Neural cell (in vitro differentiated cells): ENCODE results near the gene ARHGEF4. TPM values are rescaled to one million over a fixed set of nuclear protein-coding genes. Genes with fewer than 3 reads are reported as not detected.

Experiments
- H2AFZ ChIP-seq: fragments of 200-600, 300-800 bp; sonication (generic), shearing (Covaris generic); 2 replicates; pipeline ENCODE4 v1.6.0; 2014; ENCODE audit warnings: low read depth, mild to moderate bottlenecking, antibody characterized with exemption, low read length, moderate library complexity
- H3F3A ChIP-seq: fragments of 200-600 bp; shearing (Covaris generic); 2 replicates; pipeline ENCODE4 v1.6.1; 2016; ENCODE audit warnings: mild to moderate bottlenecking, moderate library complexity, mixed read lengths, antibody characterized with exemption, low read length; ENCODE audit not compliant: insufficient read depth, poor library complexity, severe bottlenecking
- H3K27ac ChIP-seq: fragments of 200-600, 300-800 bp; sonication (generic), shearing (Covaris generic); 2 replicates; pipeline ENCODE4 v1.5.1; 2014; ENCODE audit warnings: mild to moderate bottlenecking, low read length, moderate library complexity
- H3K27me3 ChIP-seq: fragments of 300-800, 200-600 bp; sonication (generic), shearing (Covaris generic); 2 replicates; pipeline ENCODE4 v1.6.0; 2014; ENCODE audit warnings: mild to moderate bottlenecking, low read depth, low read length, moderate library complexity; ENCODE audit not compliant: insufficient read depth
- H3K36me3 ChIP-seq: fragments of 300-800, 200-600 bp; sonication (generic), shearing (Covaris generic); 2 replicates; pipeline ENCODE4 v1.5.1; 2014; ENCODE audit warnings: mild to moderate bottlenecking, antibody characterized with exemption, low read length, moderate library complexity; ENCODE audit not compliant: insufficient read depth
- H3K4me2 ChIP-seq: fragments of 300-800, 200-600 bp; sonication (generic), shearing (Covaris generic); 2 replicates; pipeline ENCODE4 v1.6.0; 2014; ENCODE audit warnings: mild to moderate bottlenecking, low read length
- H3K4me3 ChIP-seq: fragments of 300-800, 200-600 bp; sonication (generic), shearing (Covaris generic); 2 replicates; pipeline ENCODE4 v1.5.1; 2014; ENCODE audit warnings: mild to moderate bottlenecking, low read length, moderate library complexity
- H3K79me2 ChIP-seq: fragments of 200-600 bp; shearing (Covaris generic); replicated peaks from 2 replicates; pipeline ENCODE4 v1.6.0; 2014; ENCODE audit warnings: mild to moderate bottlenecking, low read length, moderate library complexity; ENCODE audit not compliant: insufficient read depth
- H3K9ac ChIP-seq: fragments of 300-800, 200-600 bp; sonication (generic), shearing (Covaris generic); 2 replicates; pipeline ENCODE4 v1.6.1; 2016; ENCODE audit warnings: mild to moderate bottlenecking, low read length, mixed read lengths
- H3K9me2 ChIP-seq: fragments of 200-600 bp; shearing (Covaris generic); 2 replicates; pipeline ENCODE4 v1.6.1; 2016; ENCODE audit warnings: mild to moderate bottlenecking, low read length, mixed read lengths; ENCODE audit not compliant: insufficient read depth
- H3K9me3 ChIP-seq: fragments of 200-600, 300-800 bp; sonication (generic), shearing (Covaris generic); 2 replicates; pipeline ENCODE4 v1.6.1; 2016; ENCODE audit warnings: mild to moderate bottlenecking, mixed run types, low read length, moderate library complexity, mixed read lengths
- H4K20me1 ChIP-seq: fragments of 200-600 bp; shearing (Covaris generic); 2 replicates; pipeline ENCODE4 v1.6.1; 2016; ENCODE audit warnings: mild to moderate bottlenecking, mixed run types; ENCODE audit not compliant: insufficient read depth
- EP300 ChIP-seq: fragments of 450-650 bp; conservative IDR thresholded peaks from 2 replicates; pipeline ENCODE4 v1.6.1; 2014; ENCODE audit warnings: antibody characterized with exemption, mild to moderate bottlenecking, moderate library complexity; ENCODE audit not compliant: poor library complexity, severe bottlenecking
- EZH2 ChIP-seq: fragments of 200-600, 300-800 bp; shearing (Covaris generic), sonication (generic); IDR thresholded peaks from 2 replicates; pipeline ENCODE4 v1.6.1; 2014; ENCODE audit warnings: antibody characterized with exemption, low read length, borderline replicate concordance, mild to moderate bottlenecking; ENCODE audit not compliant: insufficient read depth, poor library complexity, severe bottlenecking
- MXI1 ChIP-seq: fragments of 450-650 bp; conservative IDR thresholded peaks from 2 replicates; pipeline ENCODE4 v1.6.1; 2014; ENCODE audit warnings: antibody characterized with exemption, mild to moderate bottlenecking; ENCODE audit not compliant: poor library complexity, severe bottlenecking
- POLR2AphosphoS5 ChIP-seq: IDR thresholded peaks from 2 replicates; pipeline ENCODE4 v1.6.1; 2012
- RAD21 ChIP-seq: fragments of 450-650 bp; conservative IDR thresholded peaks from 2 replicates; pipeline ENCODE4 v1.6.1; 2014; ENCODE audit warnings: antibody characterized with exemption, mild to moderate bottlenecking, moderate library complexity
- SMC3 ChIP-seq: fragments of 450-650 bp; conservative IDR thresholded peaks from 2 replicates; pipeline ENCODE4 v1.6.1; 2014; ENCODE audit warnings: antibody characterized with exemption, mild to moderate bottlenecking, moderate library complexity; ENCODE audit not compliant: poor library complexity
- TAF1 ChIP-seq: IDR thresholded peaks from 2 replicates; pipeline ENCODE4 v1.6.1; 2012; ENCODE audit warnings: low read depth
- polyA plus RNA-seq: library from polyadenylated mRNA; depleted of rRNA; stranded (reverse); fragments of >200 nt; gene quantifications from 2 replicates; pipeline ENCODE4 v1.2.3, GENCODE V29; 2014
- TF ChIP-seq, protein P1 (sequence below): fragments of 450-650 bp; IDR thresholded peaks from 2 replicates; pipeline ENCODE4 v1.5.1; 2014; ENCODE audit warnings: antibody characterized with exemption, mild to moderate bottlenecking, moderate library complexity; ENCODE audit not compliant: poor library complexity, severe bottlenecking
- TF ChIP-seq, protein P2 (sequence below): IDR thresholded peaks from 2 replicates; pipeline ENCODE4 v1.6.1; 2012; ENCODE audit warnings: borderline replicate concordance

ARHGEF4 gene
- polyA plus RNA-seq, 1 donor from 2014 or later: 45.9 TPM

GRCh38 chr2:130996691-130997090, 160.0 kb downstream of the ARHGEF4 start:
- Histone ChIP-seq H2AFZ (no peak overlapping the region), H3K9me2 (no peaks in the 10 kb centered on the region), H3K79me2 (no peaks in the 10 kb centered on the region), H3F3A (no peaks in the 10 kb centered on the region), H3K27ac (no peak overlapping the region), H3K27me3 (no peaks in the 10 kb centered on the region), H3K4me2 (no peak overlapping the region), H3K9ac (no peak overlapping the region), H4K20me1 (no peaks in the 10 kb centered on the region), H3K9me3 (no peaks in the 10 kb centered on the region), H3K4me3 (no peak overlapping the region), H3K36me3 (no peaks in the 10 kb centered on the region)
- TF ChIP-seq EZH2: no peak
- TF ChIP-seq, protein P1, sequence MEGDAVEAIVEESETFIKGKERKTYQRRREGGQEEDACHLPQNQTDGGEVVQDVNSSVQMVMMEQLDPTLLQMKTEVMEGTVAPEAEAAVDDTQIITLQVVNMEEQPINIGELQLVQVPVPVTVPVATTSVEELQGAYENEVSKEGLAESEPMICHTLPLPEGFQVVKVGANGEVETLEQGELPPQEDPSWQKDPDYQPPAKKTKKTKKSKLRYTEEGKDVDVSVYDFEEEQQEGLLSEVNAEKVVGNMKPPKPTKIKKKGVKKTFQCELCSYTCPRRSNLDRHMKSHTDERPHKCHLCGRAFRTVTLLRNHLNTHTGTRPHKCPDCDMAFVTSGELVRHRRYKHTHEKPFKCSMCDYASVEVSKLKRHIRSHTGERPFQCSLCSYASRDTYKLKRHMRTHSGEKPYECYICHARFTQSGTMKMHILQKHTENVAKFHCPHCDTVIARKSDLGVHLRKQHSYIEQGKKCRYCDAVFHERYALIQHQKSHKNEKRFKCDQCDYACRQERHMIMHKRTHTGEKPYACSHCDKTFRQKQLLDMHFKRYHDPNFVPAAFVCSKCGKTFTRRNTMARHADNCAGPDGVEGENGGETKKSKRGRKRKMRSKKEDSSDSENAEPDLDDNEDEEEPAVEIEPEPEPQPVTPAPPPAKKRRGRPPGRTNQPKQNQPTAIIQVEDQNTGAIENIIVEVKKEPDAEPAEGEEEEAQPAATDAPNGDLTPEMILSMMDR: no peak
- TF ChIP-seq MXI1: no peak
- TF ChIP-seq, protein P2, sequence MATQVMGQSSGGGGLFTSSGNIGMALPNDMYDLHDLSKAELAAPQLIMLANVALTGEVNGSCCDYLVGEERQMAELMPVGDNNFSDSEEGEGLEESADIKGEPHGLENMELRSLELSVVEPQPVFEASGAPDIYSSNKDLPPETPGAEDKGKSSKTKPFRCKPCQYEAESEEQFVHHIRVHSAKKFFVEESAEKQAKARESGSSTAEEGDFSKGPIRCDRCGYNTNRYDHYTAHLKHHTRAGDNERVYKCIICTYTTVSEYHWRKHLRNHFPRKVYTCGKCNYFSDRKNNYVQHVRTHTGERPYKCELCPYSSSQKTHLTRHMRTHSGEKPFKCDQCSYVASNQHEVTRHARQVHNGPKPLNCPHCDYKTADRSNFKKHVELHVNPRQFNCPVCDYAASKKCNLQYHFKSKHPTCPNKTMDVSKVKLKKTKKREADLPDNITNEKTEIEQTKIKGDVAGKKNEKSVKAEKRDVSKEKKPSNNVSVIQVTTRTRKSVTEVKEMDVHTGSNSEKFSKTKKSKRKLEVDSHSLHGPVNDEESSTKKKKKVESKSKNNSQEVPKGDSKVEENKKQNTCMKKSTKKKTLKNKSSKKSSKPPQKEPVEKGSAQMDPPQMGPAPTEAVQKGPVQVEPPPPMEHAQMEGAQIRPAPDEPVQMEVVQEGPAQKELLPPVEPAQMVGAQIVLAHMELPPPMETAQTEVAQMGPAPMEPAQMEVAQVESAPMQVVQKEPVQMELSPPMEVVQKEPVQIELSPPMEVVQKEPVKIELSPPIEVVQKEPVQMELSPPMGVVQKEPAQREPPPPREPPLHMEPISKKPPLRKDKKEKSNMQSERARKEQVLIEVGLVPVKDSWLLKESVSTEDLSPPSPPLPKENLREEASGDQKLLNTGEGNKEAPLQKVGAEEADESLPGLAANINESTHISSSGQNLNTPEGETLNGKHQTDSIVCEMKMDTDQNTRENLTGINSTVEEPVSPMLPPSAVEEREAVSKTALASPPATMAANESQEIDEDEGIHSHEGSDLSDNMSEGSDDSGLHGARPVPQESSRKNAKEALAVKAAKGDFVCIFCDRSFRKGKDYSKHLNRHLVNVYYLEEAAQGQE: no peak
- TF ChIP-seq EP300: no peak
- no peak for TF ChIP-seq TAF1
- TF ChIP-seq RAD21: no peak
- TF ChIP-seq SMC3: no peak
- no peak for TF ChIP-seq POLR2AphosphoS5

GRCh38 chr2:130997198-130997597, 160.5 kb downstream of the ARHGEF4 start:
- no peaks in the 10 kb centered on the region for H3F3A ChIP-seq
- H3K9ac ChIP-seq: no peak overlapping the region
- no peaks in the 10 kb centered on the region for H3K9me2 ChIP-seq
- no peaks in the 10 kb centered on the region for H3K27me3 ChIP-seq
- H3K36me3 ChIP-seq: no peaks in the 10 kb centered on the region
- no peaks in the 10 kb centered on the region for H3K79me2 ChIP-seq
- no peak overlapping the region for H2AFZ ChIP-seq
- H3K4me3 ChIP-seq: no peak overlapping the region
- H3K4me2 ChIP-seq: no peak overlapping the region
- no peaks in the 10 kb centered on the region for H3K9me3 ChIP-seq
- TF ChIP-seq EZH2 (no peak), EP300 (no peak), MXI1 (no peak), RAD21 (no peak), TAF1 (no peak)
- TF ChIP-seq, protein P1: no peak
- TF ChIP-seq, protein P2: no peak
- H3K27ac ChIP-seq: no peak overlapping the region
- H4K20me1 ChIP-seq: no peaks in the 10 kb centered on the region
